ENCODE data around the gene CADPS2.

CADPS2 gene

GRCh38 chr7:122343601-122344302 lies 542.5 kb downstream of the CADPS2 start:
- no peak for DNase-seq

GRCh38 chr7:122340427-122340826 lies 545.8 kb downstream of the CADPS2 start:
- DNase-seq = no peak

- DNase-seq = no peak
These were observed 546.9 kb downstream of the CADPS2 start for GRCh38 chr7:122339145-122339904.

GRCh38 chr7:122337011-122337410 lies 549.2 kb downstream of the CADPS2 start:
- DNase-seq = no peak

- DNase-seq = no peak
These were observed 557.0 kb downstream of the CADPS2 start for GRCh38 chr7:122329145-122329802.

GRCh38 chr7:122327969-122328368 lies 558.3 kb downstream of the CADPS2 start:
- no peak for DNase-seq

- DNase-seq = no peak
These were observed 569.5 kb downstream of the CADPS2 start for GRCh38 chr7:122316467-122317388.

- no peak for DNase-seq
These were observed 570.5 kb downstream of the CADPS2 start for GRCh38 chr7:122315507-122316466.

- DNase-seq = no peak
These were observed 572.0 kb downstream of the CADPS2 start for GRCh38 chr7:122314284-122314683.

GRCh38 chr7:122312789-122313188 lies 573.5 kb downstream of the CADPS2 start:
- no peak for DNase-seq

GRCh38 chr7:122311734-122312450 lies 574.4 kb downstream of the CADPS2 start:
- no peak for DNase-seq

GRCh38 chr7:122311050-122311700 lies 575.1 kb downstream of the CADPS2 start:
- no peak for DNase-seq

- DNase-seq = no peak
These were observed 575.9 kb downstream of the CADPS2 start for GRCh38 chr7:122310119-122311021.

GRCh38 chr7:122309421-122309820 lies 576.8 kb downstream of the CADPS2 start:
- no peak for DNase-seq

- no peak for DNase-seq
These were observed 579.0 kb downstream of the CADPS2 start for GRCh38 chr7:122307228-122307621.

GRCh38 chr7:122306320-122307227 lies 579.7 kb downstream of the CADPS2 start:
- DNase-seq = no peak

- no peak for DNase-seq
These were observed 580.6 kb downstream of the CADPS2 start for GRCh38 chr7:122305475-122306319.

Data from CD4-positive, alpha-beta T cell treated with Interleukin-12 subunit alpha and Interleukin-12 subunit beta, for 1 hour (primary cell).